Hematopoietic multipotent progenitor cell treated with erythropoietin and hydrocortisone succinate and interleukin-3 and kit ligand, for 6 days (in vitro differentiated cells): ENCODE data around the gene UQCR11.
A peak's percentile ranks its signal among the peaks of the same experiment; 100 is the strongest.
"Not testable (repeated sequence)": the region's sequence is repeated elsewhere in the genome, so short reads cannot be mapped to it uniquely, and the experiment has no call there.

ENCODE experiments used
- DNase-seq: peaks from one replicate; pipeline ENCODE4 v3.0.0-alpha.2; 2015

Gene UQCR11

DNA sequence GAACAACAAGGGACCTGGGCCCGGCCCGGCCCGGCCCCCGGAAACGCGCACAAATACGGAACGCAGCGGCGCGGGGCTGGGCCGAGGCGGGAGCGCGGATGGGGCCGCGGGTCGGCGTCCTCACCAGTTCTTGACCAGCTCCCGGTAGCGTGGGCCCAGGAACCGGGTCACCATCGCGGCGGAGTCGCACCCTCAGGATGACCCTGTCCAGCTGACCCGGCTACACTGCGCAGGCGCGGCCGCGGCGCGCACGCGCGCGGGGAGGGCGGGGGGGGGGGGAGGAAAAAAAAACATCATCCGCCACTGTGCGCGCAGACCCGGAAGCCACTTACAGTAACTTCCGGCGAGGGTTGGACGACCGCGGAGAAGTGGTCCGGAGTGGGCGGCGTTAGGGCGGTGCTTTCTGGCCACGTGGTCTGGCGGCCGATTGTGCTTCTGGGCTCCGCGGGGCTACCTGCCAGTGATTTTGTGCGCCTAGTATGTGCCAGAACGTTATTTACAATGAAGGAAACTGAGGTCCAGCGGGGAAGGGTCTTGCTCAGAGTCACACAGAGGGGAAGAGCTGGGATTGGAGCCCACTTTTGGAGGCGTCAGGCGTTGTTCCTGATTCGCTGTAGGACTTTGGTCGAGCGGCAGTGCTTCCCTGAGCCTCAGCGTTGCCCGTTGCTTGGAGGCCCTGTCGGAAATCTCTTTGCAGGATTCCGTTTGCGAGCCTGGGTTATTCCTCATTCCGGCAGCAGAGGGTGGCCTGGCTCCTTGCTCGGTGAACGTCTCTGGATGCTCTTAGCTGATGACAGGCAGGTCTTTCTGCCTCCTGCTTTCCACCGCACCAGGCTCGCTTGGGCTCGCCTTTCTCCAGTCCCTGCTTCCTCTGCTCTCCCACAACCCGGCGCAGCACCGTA, at the start of gene UQCR11:
TSS of gene UQCR11 (minus strand) at position 227 of the 902 bp plus-strand sequence. CDS start at position 174, 53 bp downstream.
- DNase-seq, result peak; percentile 98

DNA sequence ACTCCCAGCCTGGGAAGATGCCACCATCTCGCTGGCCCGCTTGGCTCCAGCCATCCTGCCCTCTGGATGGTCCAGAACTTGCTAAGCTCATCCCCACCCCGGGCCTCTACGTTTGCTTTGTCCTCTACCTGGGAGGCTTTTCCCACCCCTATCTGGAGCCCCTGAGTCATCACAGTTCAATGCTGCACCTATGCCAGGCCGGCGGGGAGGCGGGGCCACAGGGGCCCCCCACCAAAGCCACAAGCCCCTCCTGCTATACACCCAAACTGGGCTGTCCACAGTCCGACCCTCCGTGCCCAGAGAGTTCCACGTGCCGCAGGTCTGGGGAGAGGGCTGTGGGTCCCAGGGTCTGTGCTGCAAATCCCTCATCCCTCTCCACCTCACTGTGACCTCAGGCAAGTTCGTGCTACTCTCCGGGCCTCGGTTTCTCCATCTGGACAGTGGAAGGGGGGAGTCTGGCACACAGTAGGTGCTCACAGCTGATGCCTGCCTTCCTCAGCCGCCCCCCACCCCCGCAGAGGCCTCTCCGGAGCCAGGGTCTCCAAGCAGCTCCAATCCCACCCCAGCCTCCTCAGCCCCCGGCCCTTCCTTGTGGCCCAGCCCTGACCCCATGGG, 49.0 kb upstream of the UQCR11 start:
- DNase-seq, result no peak

DNA sequence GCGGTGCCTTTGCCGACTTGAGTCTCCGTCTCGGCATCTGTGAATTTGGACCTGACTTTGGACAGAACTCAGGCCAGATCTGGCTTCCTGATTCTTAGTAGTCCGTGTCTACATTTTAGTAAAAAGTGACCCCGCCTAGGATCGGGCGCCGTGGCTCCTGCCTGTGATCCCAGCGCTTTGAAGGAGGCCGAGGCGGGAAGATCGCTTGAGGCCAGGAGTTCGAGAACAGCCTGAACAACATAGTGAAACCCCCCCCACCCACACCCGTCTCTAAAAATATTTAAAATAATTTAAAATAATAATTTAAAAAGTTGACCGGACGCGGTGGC, 48.0 kb upstream of the UQCR11 start:
- DNase-seq, result no peak

DNA sequence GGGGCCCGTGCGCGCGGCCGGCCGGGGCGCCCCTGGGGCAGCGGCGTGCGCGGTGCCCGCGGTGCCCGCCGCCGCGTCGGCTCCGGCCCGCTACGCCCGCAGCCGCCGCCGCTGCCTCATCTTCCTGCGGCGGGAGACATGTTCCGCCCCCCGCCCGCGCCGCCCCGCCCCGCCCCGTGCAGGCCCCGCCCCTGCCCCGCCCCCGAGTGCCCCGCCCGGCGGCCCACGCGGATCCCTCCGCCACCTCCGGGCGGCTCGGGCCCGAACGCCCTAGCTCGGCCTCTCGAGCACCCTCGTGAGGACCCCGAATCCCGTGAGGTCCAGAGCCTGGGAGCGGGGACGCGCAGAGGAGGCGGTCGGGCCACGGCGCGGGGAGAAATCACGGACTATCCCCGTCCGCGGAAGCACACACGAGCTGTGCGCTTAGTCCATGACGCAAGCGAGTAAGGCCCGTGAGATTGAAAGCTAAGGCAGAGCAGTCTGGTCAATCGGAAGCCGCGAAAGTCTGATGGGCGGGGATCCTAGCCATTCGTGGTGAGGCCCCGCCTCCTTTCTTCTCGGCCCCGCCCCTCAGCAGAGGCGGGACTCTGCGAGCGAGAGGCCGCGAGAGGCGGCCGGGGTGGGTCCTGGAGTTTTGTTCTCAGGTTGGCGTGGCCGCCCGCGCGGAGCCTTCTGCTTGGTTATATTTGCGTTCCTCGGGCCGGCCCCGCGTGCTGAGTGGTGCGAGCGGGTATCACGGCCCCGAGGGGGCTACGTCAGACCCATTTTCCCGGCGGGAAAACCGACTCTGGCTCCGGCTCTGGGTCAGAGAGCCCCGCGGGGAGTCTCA, 47.4 kb upstream of the UQCR11 start, which contains the start of gene TCF3:
TSS of gene TCF3 (minus strand) at position 145 of the 829 bp plus-strand sequence. CDS start 2,367 bp downstream, outside the sequence.
- peak; percentile 99 for DNase-seq

DNA sequence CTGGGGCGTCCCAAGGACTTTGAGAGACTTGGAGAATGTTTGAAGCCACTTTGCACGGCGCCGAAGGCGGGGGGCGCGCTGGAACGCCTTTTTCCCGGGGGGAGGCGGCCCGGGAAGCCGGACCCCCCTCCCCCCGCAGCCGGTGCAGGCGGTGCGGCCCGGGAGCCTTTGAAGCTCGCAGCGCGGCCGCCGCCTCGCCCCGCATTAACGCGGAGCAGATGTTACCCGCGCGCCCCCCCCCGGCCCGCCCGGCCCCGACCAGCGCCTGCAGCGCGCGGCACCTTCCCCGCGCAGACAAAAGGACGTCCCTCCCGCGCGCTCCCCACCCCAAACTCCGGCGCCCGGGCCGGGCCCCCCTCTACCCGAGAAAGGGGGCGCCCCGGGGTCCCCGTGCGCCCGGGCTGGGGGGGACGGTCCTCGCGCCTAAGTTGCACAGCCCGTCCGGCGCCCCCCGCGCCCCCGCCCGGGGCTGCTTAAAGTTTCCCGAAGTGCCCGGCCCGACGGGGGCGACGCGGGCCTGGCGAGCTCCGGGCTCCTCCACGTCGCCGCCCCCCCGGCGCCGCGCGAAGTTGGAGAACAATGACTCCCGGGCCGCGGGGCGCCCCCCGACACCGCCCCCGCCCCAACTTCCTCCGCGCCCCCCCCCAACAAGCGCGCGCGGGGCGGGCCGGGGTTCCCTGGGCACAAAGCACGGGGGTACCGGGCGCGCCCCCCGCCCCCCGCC, 46.5 kb upstream of the UQCR11 start:
- peak; percentile 60 for DNase-seq

DNA sequence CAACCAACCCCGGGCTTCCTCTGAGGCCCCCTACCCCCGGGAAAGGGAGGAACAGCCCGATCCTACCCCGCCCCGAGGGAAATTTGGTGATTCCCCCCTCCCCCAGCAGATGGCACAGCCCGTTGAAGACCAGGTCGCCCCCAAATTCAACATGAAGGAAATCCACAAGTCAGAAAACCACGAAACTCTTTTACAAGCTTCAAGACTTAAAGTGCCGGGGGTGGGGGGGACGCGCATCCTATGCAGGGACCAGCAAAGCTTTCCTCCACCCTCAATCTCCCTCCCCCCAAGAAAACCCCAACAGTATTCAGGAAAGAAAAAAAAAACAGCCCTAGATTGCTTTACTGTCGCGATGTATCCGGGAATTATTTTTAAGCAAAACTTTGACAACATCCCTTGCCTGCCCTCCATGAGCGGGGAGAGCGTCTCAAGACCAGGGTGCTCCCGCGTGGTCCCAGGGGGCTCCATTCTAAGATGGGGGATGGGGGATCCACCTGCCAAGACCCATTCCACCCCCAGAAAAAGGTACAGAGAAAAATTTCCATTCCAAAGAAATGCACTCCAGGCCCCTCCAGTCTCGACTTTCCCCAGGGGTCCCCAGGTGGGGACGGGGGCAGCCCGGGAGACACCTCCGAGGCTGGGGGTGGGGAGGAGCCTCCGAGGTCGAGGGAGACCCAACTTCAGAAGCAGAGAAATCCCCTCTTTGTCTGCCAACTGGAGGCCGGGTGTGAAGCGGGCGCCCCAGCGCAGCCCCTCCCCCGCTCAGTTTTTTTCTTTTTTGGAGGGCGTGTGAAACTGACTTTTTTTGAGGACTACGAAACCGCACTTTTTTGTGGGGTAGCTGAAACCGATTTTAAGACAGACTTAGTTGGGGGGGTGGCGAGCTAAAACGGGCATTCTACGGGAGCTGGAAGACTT, 45.6 kb upstream of the UQCR11 start:
- peak; percentile 77 for DNase-seq

DNA sequence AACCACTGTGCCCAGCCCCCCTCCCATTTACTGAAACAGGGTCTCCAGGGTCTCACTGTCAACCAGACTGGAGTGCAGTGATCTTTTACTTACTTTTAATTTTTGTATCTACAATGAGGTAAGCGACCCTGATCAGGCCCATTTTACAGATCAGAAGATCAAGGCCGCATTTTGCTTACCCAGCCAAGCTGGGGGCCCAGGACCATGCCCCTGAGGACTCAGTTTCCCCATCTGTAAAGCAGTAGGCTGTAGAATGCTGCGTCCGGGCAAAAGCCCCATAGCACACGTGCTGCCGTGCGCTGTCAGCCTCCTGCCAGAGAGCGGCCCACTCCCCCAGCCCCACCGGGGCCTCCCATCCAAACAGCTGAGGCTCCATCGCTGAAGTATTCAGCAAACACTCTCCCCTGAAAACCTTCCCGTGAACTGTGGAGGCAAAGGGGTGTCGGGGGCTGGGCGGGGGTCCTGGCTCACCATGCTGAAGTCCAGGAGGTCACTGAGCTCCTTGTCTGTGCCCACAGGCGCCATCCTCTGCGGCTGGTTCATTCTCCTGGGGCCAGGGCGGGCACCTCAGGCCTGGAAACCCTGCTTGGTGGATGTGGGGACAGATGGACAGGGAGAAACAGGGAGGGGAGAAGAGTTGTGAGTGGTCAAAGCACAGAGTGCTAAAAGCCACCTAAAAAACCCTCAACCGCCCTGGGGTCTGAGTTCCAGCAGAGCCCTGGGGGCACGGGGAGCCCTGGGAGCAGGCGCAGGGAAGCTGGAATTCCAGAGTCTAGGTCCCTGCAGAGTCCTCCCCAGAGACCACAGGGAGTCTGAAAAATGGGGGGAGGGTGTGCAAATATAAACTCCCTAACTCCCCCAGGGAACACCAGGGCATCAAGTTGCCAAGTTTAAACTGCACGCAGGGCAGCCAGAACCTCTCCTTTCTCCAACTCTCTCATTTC, 44.7 kb upstream of the UQCR11 start:
- DNase-seq, result no peak

DNA sequence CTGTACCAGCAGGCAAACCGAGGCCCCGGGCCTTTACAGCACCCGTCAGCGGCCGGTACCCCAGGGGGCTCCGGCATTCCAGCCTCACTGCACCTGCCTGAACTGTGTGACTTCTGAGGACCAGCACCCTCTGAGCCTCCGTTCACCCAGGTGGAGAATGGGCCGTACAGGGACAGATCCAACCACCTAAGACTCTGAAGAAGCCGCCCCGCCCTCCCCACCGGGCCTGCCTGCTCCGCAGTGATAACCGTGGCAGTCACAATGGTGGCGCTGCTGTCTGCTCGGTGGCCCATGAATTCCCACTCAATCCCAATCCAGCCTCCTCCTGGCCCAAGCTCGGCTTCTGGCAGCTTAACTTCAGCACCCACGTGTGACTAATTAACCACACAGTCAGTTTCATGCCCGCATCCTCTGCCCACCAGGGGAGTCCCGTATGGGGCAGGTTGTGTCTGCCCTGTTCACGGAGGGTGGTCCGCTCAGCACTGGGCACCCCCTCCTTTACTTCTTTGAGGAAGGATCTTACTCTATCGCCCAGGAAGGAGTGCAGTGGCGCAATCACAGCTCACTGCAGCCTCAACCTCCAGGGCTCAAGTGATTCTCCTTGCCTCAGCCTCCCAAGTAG, 43.8 kb upstream of the UQCR11 start:
- DNase-seq, result peak; percentile 74

DNA sequence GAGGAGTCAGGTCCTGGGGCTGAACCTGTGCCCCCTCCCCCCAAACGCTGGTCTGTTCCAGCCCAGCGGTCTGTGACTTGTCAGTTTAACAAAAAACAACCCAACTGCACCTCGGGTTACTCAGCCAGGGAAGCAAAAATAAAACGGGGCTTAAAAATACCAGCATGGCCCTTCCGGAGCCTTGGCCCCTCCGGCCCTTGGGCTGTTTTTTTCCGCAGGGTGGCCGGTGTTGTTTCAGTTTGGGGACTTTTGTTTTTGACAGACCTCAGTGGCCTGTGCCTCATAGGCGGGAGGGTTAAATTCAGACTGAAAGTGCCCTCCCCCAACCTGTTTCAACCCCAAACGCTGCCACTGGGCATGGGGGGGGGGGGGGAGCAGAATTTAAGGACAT, 43.2 kb upstream of the UQCR11 start:
- no peak for DNase-seq

DNA sequence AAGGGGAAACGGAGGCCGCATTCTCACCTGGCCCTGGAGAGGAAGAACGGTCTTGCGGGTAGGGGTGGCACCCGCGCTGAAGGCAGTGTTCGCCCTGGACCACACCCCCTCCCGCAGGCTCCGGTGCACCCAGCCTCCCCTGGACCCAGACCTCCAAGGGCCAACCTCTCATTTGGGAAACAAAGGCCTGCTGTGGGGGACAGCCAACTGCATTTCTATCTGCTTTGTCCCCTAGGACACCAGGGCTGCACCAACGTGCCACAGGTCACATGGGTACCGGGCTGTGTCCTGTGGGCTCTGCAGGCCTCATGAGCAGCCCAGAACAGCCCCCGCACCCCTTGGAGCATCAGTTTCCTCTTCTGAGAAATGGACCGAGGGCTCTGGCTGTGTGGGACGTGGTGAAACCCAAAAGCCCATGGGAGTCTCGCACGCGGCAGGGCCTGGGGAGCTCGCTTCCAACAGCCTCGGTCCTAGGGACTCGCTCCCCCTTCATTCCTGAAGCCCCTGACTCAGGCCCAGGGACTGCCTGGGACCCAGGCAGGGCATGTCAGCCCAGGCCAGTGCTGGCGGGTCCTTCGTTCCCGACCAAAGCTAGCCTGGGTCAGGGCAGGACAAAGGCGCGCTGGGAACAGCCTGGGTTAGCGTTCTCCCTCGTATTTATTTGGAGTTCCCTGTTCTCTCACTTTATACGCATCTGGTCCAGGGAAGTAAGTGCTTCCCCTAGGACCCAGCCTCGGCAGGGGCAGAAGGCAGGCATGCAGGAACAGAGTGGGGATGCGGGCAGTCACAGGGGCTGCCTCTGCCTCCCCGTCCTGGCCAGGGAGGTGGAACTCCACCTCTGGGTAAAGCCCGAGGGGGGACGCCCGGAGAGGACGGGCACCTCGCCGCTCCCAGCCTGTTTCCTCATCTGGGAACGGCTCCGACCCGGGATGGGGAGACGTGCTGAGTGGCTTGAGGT, 42.5 kb upstream of the UQCR11 start:
- DNase-seq, result no peak

DNA sequence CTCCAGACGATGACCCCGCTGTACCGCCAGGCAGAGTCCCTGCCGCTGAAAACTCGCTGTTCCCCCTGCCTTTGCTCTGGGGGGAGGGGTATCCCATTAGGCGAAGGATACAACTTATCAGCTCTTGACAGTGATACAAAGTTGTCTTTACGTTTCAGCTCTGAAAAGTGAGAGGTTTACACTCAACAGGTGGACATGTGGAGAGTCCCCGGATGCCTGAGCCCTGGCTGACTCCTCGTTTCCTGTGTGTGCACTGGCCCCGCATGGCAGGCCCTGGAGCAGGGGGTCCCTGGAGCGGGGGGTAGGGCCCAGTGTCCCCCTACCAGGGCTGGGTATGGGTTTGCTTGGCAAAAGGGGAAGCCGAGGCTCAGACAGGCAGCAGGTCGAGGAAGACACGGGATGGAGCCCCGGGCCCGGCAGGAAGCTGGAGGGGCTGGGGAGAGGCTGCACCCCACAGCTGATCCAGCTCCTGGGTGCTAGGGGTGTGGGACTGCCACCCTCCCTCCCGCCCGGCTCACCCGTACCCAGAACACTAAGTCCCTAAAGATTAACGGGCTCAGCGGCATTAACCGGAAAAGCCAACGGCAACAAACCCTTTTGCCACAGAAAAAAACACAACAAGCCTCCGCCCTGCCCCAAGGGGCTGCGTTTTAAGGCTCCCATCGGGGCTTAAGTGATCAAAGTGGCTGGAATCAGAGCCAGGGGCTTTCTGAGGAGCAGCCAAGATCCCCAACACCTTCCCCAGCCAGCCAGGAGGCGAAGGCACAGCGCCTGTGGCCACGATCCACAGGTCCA, 41.6 kb upstream of the UQCR11 start:
- DNase-seq, result no peak

DNA sequence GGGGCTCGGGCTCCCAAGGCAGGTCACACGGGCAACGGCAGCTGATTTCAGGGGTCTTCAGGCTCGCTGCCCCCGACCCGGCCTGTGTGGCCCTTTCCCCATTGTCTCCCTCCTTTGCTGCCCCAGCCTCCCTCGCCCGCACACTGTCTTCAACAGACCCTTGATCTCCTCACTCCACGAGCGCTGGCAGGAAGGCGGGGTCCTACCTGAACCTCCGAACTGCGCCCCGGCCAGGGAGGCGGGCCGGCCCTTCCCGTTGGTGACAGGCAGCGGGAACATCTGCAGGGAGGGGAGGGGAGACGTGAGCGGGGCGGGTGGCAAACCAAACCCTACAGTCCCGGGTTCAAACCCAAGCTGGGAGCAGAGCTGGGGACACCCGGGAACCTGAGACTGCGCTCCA, 40.9 kb upstream of the UQCR11 start:
- no peak for DNase-seq

DNA sequence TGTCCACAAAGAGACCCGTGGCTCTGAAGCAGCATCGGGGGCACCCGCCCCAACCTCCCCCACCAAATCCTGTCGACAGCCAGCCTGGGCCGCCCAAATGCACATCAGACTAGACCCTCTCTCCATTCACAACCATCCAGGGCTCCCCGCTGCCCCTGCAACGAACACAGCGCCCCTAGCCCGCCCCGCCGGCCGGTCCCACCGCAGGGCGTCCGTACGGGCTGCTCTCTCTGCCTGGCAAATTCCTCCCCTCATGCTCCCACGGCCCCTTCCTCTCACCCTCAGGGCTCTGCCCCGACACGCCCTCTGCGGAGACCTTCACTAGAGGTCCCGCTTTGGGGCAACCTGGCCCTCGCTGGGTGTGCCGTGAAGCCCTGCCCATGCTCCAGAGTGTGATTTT, 40.0 kb upstream of the UQCR11 start:
- no peak for DNase-seq

DNA sequence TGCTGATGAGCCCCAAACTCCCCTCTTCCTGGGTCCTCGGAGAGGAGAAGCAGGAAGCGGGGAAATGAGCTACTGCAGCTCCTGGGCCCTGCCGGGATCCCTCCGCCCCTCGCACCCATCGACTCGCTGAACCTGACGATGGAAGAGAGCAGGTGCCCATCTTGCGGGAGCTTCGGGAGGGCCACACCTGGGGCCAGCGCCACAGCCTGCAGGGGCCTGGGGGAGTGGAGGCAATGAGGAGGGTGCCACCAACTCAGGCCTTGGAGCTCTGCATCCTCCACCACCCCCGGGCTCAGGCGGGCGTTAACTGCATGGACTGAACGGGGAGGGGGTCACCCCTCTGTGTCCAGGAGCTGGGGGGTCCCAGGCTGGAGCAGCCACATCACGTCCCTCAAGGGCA, 38.8 kb upstream of the UQCR11 start:
- DNase-seq, result no peak

DNA sequence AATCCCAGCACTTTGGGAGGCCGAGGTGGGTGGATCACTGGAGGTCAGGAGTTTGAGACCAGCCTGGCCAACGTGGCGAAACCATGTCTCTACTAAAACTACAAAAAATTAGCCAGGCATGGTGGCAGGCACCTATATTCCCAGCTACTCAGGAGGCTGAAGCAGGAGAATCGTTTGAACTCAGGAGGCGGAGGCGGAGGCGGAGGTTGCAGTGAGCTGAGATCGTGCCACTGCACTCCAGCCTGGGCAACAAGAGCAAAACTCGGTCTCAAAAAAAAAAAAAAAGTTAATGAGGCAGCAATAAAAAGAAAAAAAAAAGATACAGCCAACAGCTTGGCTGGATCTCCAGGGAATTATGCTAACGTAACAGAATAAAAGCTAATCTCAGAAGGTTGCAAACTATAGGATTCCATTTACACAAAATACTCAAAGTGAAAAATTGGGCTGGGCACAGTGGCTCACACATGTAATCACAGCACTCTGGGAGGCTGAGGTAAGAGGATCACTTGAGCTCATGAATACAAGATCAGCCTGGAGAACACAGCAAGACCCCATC, 35.7 kb upstream of the UQCR11 start:
- DNase-seq, result not testable (repeated sequence)

DNA sequence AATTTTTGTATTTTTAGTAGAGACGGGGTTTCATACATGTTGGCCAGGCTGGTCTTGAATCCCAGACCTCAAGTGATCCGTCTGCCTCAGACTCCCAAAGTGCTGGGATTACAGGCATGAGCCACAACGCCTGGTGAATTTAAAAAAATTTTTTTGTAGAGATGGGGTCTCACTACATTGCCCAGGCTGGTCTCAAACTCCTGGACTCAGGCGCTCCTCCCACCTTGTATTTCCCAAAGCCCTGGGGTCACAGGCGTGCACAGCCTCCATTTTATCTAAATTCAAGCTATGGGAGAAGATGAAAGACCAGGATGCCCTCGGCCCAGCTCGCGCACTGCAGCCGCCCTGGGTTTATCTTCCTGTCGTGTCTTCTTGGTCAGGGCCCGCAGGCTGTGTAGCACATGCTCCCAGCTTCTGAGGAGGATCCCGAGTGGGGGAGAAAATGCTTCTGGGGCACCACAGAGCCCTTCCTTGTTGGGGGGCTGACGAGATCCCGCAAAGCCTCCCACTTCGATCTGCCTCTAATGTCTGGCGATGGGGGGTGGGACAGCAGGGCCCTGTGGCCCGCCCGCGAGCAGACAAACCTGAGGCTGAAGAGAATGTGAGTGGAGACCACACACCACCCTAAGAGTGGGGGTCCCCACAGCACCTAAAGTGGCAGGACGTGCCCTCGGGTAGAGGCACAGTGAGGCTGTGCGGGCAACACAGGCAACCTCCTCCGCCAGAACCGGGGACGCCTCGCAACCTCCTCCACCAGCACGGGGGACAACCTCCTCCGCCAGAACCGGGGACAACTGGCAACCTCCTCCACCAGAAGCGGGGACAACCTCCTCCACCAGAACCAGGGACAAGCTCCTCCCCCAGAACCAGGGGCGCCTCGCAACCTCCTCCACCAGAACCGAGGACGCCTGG, 31.3 kb upstream of the UQCR11 start:
- no peak for DNase-seq

DNA sequence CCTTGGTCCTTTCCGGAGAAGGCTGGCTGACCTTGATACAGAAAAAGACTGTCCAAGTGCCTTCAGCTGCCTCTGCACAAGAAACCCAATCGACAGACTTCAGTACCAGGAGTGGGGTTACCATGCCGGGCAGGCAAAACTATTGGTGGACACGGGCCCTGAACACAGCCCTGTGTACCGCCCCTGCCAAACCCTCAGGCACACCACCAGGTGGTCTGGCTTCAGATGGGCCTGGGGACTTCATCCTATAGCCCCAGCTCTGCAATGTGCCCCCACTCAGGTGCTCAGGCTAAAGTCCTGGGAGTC, 29.6 kb upstream of the UQCR11 start:
- DNase-seq, result no peak
